ENCODE results near the gene SLC5A1.

GRCh38 chr22:32018056-32018455 lies 25.0 kb upstream of the SLC5A1 start:
- no peak for TF ChIP-seq CTCF (IDR thresholded peaks at IDR 0.05; ENCODE audit: poor library complexity, severe bottlenecking)
- no peak for TF ChIP-seq EP300 (conservative IDR thresholded peaks at IDR 0.05; ENCODE audit: poor library complexity, severe bottlenecking)
- no peak for TF ChIP-seq RAD21 (conservative IDR thresholded peaks at IDR 0.05)
- TF ChIP-seq REST (IDR thresholded peaks at IDR 0.05; ENCODE audit: borderline replicate concordance): no peak
- TF ChIP-seq MXI1 (conservative IDR thresholded peaks at IDR 0.05; ENCODE audit: poor library complexity, severe bottlenecking): no peak
- no peak for TF ChIP-seq TAF1 (IDR thresholded peaks at IDR 0.05; ENCODE audit: low read depth)
- no peak for TF ChIP-seq EZH2 (IDR thresholded peaks at IDR 0.05; ENCODE audit: borderline replicate concordance, insufficient read depth, low read length, poor library complexity, severe bottlenecking)

Data from neural cell (in vitro differentiated cells).